CD4-positive, alpha-beta T cell treated with Interleukin-4 for 4 hours (primary cell): ENCODE measurements around the gene NUDT5.
A peak's percentile ranks its signal among the peaks of the same experiment; 100 is the strongest.

Source experiments
- DNase-seq: peaks from one replicate; pipeline ENCODE4 v3.0.0-alpha.2; 2020

NUDT5 gene

DNA sequence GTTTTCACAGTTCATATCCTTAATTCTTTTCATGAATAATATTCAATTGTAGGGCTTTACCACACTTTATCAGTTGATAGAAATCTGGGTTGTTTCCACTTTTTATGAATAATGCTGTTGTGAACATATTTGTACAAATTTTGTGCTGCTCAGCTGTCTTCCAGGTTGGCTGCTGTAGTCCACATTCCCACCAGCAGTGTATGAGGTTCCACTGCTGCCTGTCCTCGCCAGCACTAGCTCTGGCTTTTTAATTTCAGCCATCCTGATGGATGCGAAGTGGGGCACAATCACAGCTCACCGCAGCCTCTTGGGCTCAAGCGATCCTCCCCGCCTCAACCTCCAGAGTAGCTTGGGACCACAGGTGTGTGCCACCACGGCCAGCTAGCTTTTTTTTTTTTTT, 32.8 kb downstream of the NUDT5 start:
- DNase-seq: no peak

DNA sequence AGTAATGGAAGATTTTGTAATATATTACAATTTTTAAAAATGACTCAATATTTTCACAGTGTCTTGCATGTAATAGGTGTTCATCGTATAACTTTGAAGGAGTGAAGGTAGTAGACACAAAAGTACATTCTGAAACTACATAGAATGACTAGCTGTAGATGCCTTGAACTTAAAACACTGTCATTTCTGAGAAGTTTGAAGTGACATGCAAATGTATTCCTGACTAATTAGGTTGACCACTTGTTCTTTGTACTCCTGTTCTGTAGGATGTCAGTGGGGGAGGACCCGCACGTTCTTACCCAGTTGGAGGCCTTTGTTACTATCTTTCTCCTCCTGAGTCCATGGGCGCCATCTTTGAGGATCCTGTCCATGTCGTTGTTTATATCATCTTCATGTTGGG, 35.0 kb downstream of the NUDT5 start:
- no peak for DNase-seq

DNA sequence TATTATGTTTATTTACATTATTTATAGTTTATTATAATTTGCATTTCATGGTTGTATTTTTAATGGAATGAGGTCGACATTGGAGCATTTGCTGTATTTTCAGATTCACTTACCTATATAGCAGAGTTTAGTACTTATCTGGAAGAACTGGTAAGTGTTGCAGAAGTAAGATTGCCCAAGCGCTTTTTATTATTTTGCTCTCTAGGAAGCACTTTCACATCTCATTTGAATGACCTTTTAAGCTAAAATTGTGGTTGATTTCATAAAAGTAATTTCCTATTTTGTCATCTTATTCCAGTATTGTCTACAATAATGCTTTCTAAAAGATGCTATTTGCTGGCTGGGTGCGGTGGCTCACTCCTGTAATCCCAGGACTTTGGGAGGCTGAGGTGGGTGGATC, 37.6 kb downstream of the NUDT5 start:
- DNase-seq: no peak

DNA sequence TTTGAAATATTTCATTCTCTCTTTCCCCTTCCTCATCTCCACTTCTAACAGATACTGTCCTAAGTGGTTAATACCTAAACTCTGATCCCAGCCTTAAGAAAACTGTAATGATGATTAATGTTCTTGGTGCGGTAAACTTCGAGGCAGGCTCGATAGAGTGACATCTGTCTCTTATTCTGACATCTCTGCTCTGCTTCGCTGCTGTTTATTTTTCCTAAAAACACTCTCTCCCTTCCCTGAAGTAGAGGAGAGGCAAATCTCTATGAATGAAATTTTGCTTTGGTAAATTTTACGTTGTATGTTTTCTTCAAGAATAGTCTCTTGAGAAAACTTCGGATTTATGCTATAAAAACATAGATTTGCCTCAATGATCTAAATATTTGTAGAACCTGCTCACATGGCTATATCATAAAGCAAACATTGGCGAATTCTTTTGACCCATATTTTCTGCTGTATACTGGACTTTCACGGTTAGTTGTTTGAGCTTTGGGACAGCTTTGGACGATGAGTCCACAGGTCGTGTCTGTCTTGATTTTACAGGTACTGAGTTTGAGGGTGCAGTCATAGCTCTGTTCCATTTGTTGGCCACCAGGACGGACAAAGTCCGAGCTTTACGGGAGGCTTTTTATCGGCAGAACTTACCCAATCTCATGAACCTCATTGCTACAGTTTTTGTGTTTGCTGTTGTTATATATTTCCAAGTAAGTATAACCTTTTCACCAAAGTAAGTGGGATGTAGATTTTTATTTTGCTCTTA, 39.1 kb downstream of the NUDT5 start:
- DNase-seq: no peak

DNA sequence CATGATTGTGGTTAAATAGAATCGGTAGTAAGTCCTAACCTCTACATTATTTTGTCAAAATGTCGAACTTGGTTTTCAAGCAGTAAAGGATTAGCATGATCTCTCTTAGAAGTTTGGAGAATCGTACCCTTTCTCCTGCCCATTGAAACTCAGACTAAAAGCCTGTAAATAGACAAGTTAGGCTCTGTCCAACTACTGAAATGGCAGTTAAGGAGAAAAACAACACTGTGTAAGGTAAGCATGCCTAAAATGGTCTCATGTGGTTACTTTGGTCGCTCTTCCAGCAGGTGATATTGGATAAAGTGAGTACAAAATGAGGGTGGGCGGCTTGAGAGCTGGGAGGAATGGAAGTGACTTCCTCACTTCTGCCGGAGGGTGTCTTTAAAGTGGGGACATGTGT, 41.2 kb downstream of the NUDT5 start:
- no peak for DNase-seq

DNA sequence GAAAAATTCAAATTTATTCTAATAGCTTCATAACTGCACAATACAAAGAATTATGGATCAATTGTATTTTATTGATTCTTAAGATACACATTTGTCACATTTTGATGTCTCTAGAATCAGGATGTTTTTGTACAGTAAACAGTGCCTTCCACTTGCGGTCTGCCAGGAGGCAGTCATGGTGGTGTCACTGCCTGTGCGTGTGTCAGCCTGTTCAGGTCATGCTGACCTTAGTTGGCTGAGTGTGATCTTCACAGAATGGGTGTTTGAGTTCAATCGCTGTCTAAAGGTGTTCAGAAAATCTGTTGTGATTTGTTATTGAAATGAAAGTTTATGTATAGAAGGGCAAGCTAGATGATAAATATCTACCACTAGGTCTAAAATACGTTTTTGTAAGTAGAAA, 45.5 kb downstream of the NUDT5 start:
- no peak for DNase-seq

DNA sequence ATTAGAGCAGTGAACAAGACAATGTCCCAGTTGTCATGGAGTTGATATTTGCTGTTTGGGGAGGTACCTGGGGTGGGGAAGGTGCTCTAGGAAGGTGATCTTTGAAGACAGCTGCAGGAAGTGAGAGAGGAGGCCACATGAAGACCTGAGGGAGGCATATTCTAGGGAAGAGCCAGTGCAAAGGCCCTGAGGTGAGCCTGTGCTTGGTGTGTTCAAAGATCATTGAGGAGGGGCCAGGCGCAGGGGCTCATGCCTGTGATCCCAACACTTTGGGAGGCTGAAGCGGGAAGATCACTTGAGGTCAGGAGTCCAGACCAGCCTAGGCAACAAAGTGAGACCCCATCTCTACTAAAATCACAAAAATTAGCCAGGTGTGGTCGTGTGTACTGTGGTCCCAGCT, 51.2 kb downstream of the NUDT5 start:
- DNase-seq: no peak

DNA sequence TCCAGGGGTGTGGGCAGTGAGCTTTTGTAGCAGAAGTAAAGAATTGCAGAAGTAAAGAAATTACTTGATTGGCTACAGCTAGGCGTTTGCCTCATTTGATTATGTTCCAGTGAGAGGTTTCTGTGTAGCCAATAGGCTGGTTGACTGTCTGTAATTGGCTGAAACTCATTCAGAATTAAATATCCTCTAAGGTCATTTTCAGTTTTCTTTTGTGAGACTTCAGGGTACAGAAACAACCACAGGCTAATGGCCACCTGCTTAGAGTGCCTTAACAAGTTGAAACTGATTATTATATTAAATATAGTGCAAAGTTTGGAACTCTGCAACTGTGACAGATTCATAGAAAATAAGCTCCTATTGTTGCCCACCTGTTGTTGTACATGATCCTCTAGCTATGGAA, 55.7 kb downstream of the NUDT5 start:
- no peak for DNase-seq

DNA sequence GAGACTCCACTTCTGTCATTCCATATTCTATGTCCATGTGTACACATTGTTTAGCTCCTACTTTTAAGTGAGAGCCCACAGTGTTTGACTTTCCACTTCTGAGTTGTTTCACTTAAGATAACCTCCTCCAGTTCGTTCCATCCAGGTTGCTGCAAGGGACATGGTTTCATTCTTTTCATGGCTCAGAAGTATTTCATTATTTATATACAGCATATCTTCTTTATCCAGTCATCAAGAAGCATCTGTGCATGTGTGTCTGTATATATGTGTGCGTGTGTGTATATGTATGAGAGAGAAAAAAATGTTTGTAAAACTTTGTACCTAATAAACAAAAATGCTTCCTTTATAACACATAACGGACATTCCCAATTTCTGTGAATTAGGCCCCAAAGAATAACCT, 60.1 kb downstream of the NUDT5 start:
- DNase-seq: no peak

DNA sequence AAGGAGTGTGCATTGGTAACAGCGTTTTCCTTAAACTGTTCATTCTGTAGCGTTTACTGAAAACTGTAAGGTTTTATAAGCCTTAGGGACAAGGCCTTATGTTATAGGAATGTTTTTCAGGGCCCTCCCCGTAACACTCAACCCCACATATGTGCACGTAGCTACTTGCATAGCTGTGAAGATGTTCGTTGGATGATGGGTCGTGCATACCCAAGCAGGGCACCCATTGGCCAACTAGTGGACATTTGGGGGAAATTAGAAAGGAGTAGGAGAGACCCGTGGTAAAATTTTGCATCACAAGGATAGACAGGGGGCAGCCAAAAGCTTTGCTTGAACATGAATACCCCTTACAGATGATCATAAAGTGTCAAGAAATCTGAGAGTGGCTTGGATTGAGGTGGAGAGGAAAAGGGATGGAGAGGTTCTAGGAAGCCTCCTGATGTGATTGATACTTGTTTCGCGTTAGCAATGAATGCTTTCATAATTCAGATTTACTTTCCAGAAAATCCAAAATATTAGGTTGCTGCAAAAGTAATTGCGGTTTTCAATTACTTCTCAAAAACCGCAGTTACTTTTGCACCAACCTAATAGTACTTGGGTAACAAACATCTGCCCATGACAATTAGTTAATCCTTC, 65.3 kb downstream of the NUDT5 start:
- peak; percentile 57 for DNase-seq

DNA sequence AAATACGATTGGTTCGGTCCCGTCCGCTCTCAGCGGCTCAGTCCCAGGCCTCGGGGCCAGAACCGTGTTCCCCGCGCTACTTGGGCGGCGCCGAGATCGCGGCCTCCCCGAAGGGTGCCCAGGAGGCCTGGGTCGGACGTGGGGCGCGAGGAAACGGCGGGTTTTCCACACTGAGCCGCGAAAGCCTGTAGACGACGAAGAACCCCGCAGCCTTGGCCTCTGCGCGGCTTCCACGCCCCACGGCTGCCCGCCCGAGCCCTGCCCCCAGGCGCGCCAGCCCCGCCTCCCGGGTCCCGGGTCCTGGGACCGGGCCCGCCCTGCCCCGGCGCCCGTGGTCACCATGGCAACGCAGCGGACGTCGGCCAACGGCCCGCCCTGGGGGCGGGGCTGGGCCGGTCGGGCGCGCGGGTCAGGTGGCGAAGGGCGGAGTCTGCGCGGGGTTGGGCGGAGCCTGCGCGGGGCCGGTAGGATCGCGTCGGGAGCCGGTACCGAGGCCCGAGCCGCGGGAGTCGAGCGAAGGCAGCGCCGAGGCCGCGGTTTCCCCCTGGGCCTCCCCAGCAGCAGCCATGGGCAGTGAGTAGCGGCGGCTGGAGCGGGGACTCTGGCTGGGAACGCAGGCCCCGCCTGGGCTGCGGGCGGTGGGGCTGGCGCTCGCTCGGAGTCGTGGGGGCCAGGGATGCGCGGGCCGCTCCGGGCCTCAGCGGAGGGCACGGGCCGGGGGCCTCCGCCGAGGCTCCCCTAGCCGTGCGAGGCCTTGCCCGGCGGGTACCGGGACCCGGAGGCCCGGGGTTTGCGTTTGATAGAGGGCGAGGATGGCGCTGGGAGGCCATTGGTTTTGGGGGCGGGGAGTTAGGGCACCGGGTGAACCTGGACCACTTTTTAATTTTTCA, 66.2 kb downstream of the NUDT5 start, which contains the start of gene SEC61A2:
Gene SEC61A2, plus strand, starts transcription at position 456 of the 890 bp plus-strand sequence. Its CDS starts 111 bp downstream, at position 567.
- peak; percentile 94 for DNase-seq

DNA sequence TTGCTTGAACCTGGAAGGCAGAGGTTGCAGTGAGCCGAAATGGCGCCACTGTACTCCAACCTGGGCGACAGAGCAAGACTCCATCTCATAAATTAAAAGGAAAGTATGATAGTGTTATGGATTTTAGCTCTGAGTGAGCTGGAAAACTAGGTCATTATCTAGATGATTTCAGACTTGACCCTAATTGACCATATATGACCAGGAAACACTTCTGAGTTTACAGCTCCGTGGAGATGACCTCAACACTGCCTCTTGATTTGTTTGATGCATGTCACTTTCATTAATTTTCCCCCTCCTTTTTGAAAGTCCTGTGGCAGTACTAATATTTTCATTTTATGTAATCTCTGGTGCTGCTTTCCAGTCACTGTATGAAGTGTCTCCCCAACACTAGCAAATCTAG, 74.0 kb downstream of the NUDT5 start:
- DNase-seq: no peak
